NCI-H1417 treated with DMSO at 0.1 percent for 48 hours (cell line): ENCODE data around the gene ZBTB7C.

ENCODE experiments used
- DNase-seq: peaks from one replicate; lab custom pipeline; 2025; lab: John Stamatoyannopoulos, UW

ZBTB7C gene

DNA sequence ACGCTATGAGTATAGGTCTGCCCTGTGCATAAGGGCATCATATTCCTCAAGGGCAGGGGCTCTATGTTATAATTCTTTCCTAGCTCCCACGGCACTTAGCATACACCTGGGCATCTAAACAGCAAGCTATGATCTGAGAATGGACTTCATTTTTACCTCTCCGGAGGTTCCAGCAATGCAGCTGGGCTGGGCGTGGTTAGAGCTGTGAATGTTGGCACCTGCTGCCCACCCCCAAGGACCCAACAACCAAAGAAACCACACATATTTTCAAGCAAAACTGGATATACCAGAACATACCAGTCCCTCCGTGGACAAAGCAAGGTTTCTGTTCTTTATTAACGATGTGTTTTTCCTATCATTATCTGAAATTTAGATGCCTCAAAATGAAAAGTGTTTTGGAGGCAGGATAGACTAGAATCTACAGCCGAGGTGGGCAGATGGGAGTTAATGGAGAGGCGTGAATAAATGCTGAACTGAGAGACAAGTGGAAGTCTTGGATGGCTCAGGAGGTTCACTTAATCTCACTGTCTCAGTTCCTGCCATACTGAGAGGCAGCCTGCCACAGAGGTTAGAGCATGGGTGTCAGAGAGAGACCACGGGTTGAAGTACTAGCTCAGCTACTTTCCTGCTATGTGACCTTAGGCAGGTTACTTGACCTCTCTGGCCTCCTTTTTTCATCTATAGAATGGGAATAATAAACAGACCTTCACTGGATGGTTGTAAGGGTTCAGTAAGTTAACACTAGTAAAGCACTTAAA lies 292.1 kb downstream of the ZBTB7C start:
- DNase-seq: no peak

DNA sequence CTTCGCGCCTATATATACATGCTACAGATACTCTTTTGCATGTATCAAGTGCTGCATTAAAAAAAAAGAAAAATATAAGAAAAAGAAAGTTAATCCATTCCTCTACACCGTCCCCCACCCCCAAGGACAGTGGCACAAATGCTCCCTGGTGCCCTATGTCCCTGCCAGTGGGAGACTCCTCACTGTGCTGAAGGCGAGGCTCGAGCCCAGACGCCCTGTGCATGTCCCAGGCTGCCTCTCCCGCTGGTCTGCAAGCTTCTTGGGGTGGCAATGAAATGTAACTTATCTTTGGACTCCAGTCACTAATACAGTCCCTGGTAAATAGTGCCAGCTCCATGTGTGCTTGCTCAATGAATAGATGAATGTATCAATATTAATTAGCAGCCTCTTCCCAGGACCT lies 293.2 kb downstream of the ZBTB7C start:
- no peak for DNase-seq

DNA sequence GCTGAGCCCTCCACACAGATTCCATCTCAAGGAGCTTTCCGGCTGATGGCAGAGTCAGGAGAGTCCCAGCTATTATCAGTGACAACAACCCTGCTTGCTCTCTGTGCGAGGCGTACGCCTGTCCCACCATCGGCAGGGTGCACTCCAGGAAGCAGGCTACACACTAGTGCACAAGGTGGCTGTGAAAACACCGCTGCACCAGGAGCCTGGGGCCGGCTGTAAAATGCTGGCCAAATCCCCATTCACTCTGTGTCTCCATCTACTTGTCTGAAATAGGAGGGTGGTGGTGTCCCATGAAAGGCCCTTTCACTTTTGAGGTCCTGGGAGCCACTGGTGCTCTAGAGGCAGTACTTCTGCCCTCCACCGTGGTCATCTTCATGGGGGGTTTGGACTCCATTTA lies 295.5 kb downstream of the ZBTB7C start:
- DNase-seq: no peak

DNA sequence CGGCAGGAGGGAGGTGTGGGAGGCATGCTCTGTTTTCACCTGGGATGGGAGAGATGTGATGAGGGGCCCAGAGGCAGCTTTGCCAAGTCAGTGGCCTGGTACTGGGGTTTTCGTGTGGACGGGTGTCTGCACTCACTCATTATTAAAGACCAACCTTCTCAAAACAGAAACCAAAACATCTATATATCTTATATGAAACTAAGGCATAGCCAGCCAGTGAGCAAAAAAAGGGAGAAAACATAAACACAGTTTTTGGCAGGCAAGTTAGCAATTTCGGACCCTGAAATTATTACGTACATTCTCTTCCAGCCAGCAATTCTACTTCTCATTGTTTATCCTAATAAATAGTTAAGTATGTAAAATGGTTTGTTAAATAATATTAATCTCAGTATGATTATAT lies 297.6 kb downstream of the ZBTB7C start:
- DNase-seq: no peak

DNA sequence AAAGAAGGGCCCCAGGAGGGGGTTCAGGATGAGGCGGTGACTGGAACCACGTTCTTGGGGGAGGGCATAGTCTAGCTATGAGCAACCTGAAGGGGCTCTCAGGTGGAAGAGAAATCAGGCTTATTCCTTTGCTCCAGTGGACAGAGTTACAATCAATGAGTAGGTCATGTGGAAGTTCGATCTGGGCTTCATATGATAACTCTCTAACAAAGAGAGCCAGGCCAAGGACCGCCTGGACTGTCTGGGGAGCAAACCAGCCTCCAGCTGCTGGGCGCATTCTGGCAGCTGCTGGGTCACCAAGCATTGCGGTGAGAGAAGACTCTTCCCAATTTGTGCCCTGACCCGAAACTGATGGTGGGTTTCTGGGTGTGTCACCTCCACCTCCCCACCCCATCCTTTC lies 298.4 kb downstream of the ZBTB7C start:
- DNase-seq: no peak

DNA sequence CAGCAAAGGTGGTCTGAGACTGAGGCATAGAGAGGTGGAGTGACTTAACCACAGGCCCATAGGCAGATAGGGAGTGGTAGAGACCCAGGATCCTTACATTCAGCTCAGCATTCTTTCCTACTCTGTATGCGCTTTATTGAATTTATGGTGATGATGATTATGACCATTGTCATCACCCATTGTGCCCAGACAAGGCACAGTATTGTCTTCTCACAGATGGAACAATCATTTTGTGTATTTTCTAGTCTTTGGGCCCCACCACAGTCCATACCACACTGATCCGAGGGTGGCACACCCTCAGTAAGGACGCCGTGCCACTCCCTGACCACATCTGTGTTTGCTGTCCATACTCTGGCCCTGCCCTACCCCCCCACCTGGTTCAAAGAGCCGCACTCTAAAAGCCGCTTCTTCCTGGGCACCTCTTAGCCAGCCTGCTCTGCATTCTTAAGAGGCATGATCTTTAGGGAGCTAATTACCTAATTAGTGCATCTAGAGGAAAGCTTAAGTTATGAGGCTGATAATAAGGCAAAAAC lies 299.2 kb downstream of the ZBTB7C start:
- no peak for DNase-seq

DNA sequence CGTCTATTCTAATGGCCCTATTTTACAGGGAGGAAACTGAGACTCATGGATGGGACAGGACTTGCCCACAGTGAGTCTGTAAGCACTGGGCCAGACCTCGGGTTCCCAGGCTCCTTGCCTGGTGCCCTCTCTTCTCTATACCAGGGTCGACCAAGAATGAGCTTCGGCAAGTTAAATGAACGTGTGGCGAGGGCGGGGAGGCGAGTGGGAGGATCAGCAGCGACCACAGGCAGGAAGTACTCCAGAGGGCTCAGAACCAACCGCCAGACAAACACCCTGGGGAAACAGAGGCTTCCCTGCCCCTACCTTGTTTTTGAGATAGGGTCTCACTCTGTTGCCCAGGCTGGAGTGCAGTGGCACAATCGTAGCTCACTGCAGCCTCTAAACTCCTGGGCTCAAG lies 301.0 kb downstream of the ZBTB7C start:
- DNase-seq: no peak

DNA sequence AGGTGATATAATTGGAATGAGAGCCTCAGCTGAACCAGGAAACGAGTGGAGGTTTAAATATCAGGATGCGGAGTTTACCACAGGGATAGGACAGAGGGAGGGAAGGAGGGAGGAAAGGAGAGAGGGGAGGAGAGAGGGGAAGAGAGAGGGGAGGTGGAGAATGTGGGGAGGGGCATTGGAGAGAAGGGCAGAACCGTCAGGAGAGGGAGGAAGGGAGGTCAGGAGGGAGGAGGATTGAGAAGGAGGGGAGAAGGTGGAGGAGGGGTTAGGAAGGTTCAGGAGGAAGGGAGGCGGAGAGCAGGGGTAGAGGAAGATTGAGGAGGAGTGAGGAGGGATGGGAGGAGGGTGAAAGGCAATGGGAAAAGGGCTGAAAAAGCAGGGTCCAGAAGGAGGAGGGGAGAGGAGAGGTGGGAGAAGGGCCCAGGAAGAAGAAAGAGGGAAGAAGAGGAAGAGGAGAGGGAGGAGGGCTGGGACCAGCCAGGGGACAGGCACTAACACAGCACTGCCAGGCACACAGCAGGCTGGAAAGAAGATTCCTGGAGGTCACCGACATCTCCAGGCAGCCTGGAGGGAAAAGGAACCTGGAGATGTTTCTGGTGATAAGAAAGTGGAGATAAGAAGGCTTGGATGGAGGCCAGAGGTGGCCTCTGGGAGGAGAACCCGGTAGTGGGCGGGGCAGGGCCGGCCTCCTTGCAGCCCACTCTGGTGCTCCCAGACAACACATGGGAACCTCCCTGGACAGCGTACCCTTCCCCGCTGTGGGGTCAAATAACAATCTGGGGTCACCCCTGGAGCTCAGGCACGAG lies 302.0 kb downstream of the ZBTB7C start:
- DNase-seq: no peak

DNA sequence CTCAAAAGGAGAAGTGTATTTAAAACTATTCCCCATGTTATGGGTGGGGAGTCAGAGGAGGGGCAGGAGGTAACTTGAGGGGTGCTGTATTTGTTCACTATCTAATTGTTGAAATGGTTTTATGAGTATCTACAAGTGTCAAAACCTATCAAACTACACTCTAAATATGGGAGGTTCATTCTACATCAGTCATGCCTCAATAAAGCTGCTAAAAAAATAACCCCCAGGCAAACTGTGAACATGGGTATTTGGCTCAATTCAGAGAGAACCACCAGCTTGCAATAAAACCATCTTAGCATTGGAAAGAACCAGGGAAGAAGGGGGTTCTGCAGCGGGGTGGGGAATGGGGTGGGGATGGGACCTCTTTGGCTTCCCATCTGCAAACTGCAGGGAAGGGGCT lies 302.7 kb downstream of the ZBTB7C start:
- DNase-seq: no peak

DNA sequence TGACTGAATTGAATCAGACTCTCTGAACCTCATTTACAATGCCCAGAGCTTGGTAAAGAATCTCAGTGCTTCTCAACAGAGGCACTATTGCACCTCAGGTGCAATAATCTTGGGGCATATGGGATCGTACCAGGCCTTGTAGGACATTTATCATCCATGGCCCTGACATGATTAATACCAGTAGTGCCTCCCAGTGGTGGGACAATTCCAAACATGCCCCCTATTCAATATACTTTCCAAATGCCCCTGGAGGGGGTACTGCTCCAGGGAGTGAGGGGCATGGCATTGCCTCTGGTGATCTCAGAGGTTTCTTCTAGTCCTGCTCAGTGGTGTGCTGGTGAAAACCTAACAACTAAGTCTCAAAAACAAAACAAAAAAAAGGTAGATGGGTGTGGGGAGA lies 303.9 kb downstream of the ZBTB7C start:
- no peak for DNase-seq

DNA sequence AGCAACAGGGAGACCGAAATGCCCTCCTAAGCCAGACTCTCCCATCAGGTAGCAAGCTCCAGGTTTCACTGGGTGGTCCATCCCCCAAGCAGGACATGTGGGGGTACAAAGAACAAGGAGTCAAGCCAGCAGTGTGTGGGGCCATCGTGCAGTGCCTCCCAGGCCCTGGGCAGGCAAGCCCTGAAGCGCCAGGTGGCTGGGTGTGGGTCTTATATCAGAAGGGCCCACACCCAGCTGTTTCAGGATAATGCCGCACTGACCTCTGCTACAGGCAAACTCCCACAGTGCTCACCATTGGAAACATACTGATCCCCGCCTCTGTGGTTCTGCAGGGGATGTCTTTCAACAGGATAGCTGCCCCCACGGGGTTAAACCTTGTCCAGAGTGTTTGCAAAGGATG lies 304.5 kb downstream of the ZBTB7C start:
- DNase-seq: no peak

DNA sequence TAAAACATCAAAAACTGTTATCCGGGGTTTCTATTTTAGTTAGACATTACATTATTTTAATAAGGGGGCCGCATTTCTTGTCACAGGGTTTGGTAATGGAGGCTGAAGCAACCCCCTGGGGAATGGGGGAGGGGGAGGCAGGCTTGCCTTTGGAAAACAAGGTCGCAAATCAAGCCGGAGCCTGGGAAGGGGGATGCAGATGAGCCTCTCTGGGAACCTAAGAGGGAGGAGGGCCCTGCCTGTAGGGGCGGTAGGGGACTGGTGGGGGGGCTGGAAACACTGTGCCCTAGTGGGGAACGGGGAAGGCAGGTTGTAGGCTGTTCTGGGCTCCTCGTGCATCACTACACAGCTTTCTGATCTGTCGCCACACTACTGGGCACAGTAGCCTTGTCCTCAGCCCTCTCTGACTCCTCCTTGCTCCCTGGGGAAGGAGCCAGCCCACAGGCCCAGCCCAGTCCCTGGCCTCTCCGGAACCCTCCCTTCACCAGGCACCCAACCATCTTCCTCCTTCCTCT lies 308.5 kb downstream of the ZBTB7C start:
- DNase-seq: peak; percentile 31

DNA sequence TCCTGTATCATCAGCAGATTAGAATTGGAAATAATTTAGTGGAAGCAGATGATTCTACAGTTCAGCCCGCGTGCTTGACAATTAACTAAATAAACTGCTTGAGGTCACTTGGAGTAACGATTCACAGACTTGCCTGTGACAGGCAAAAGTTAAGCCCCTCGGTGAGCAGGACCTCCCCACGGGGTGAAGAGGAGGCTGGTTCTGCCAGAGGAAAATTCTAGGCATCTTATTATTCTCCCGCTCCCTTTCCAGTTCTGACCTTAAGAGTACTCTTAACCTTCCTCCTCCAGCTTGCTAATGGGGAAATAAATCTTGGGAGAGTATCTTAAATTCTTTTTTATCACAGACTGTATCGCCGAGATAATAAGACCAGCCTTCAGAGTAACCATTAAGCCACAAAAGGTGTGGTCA lies 309.0 kb downstream of the ZBTB7C start:
- DNase-seq: no peak

DNA sequence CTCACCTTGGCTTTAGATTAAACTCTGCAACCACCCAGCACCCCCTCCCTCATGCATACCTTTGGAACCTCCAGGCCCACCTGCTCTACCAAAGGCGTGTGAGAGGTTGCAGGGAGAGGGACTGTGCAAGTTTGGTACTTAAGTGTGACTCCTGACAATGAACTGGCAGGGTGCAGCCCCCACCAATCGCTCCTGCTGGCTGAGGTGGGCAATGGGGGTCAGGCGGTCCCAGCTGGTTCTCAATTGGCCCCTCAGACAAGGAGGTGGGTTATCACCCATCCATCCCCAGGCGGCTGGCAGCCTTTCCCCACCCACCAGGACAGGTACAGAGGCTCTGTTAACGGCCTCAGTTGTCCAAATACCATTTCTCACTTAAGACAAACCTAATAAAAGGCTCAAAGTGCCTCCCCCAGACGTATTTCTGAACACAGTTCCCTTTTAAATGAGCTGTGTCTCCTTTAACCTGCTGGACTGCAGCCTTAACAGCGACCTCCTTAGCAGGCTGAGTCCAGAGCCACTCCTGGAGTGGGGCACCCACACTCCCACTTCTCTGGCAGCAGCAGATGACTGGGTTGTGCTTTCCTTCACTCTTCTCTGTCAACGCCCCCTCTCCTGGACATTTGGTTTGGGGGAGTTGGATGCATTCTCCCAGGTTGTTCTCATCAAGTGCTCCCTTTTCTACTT lies 309.6 kb downstream of the ZBTB7C start:
- DNase-seq: no peak

DNA sequence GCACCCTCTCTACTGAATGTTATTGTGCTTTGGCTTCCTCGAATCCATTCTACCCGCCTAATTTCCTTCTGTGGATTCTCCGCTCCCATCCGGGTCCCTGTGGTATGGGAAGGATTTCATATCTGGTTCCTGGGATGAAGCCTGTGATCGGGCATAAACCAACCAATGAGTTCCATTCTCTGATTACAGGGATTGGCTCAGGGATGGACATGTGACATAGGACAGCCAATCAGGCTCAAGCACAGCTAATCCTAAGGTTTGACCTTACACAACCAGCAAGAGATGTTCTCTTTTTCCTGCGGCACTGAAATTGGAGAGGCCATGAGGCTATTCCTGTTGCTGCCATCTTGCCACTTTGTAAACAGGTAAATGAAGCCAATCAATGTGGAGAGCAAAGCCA lies 310.6 kb downstream of the ZBTB7C start:
- DNase-seq: no peak

DNA sequence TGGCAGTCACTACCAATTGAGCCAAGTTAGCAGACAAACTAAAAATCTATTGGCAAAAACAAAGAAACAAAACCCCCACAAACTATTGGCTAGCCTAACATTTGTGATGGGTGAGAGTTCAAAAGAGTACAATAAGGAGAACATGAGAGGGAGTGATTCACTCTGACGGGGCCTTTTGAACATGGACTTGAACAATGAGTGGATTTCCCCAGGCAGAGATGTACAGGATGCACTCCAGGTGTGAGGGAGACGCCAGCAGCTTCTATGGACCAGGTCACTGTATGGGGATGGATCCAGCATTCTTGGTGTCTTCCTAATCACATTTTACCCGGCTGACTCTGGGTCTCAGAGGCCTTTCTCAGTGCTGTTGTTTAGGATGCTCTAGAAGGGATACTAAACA lies 311.2 kb downstream of the ZBTB7C start:
- DNase-seq: no peak

DNA sequence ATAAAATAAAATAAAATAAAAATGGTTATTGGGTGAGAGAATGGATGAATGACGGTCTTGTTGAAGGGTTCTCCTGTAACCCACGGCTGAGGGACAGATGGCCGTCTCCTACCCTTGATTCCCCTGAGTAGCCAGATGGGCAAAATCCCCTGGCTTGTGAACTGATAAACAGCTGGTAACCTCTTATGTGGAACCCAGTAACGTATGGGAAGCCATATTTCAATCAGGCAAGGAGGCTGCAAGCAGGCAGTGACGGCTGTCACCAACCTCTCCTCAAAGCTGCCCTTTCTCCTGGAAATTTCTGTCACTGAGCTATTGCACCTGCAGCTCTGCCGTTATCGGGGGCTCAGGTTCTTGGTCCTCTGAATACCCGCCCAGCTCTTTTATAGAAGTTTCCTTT lies 313.5 kb downstream of the ZBTB7C start:
- no peak for DNase-seq

DNA sequence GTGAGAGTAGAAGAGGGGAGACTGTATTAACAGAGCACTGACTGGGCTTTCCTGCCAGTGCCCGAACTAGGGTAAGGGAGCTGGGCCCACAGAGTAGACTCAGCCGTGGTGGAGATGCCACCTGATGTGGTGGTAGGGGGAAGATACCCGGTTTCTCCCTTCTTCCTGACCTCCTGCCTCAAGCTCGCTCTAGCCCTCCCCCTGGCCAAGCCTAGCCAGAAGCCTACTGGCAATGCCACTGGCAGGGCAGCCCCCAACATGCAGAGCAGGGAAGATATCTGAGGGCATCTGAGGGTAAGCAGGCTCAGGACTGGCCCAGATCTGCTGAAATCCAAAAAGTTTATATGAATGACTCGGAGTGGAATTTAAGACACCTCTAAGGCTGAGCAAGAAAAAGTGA lies 316.1 kb downstream of the ZBTB7C start:
- no peak for DNase-seq

DNA sequence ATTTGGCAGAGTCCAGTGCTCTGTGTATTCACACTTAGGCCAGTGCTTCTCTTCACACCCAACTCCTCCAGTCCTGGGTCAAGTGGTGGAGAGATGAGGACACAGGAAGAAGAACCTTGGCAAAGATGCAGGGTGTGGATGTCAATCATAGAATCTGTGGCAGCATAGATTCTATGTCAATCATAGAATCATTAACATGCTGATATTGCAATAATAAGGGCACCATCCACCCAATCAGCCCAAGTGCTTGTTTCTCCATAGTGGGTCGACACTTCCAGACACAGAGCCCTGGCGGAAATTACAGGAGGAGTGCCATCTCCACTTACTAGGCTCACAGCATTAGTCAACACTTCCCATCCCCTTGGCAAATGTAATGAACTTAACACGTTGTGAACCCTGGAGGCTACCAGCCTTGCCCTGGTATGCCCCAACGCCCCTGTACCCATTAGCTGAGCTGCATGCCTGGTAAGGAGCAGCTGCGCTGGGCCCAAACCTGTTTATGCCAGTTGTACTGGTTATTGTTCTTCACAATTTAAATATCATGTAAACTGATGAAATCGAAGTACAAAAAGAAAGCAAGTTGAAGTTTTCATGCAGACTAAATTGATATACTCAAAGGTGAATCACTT lies 317.2 kb downstream of the ZBTB7C start:
- no peak for DNase-seq

DNA sequence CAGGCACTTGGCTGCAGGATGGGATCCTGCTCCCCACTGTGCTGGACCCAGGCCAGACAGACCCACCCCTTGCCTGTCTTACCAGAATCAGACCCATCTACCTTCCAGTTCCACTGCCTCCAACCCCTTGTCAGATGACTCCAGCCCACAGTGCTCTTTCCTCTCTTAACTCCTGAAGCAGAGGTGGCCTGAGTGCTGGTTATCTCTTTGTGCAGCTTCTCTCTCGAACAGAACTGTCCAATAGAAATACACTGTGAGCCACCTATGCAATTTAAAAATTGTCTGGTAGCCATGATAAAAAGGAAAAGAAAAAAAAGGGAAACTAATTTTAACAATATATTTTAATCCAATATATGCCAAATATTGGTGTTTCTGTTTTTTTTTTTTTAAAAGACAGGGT lies 318.5 kb downstream of the ZBTB7C start:
- no peak for DNase-seq

DNA sequence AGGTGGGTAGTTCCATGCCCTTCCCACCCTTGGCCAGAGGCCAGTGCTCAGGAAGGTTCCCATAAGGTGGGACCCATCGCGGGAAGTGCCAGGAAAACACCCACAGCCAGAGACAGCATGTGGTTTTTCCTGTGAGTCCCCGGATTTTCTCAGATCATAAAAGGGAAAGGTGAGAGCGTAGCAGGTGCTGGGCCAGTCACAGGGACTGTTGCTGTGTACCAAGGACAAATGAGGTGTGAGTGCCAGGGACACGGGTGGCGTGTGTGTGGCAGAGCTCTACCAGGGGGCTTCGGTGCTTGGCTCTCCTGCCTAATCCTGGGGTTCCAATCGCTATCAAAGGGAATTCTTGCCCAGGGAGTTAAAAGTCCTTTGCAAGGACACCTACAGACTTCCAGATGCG lies 319.2 kb downstream of the ZBTB7C start:
- no peak for DNase-seq
